Measurements from ENCODE around the gene LASP1NB.

Gene LASP1NB

DNA sequence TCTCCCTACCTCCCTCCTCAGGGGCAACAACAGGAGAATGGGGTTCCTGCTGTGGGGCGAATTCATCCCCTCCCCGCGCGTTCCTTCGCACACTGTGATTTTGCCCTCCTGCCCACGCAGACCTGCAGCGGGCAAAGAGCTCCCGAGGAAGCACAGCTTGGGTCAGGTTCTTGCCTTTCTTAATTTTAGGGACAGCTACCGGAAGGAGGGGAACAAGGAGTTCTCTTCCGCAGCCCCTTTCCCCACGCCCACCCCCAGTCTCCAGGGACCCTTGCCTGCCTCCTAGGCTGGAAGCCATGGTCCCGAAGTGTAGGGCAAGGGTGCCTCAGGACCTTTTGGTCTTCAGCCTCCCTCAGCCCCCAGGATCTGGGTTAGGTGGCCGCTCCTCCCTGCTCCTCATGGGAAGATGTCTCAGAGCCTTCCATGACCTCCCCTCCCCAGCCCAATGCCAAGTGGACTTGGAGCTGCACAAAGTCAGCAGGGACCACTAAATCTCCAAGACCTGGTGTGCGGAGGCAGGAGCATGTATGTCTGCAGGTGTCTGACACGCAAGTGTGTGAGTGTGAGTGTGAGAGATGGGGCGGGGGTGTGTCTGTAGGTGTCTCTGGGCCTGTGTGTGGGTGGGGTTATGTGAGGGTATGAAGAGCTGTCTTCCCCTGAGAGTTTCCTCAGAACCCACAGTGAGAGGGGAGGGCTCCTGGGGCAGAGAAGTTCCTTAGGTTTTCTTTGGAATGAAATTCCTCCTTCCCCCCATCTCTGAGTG is 5.9 kb upstream of the LASP1NB start:
- DNase-seq = no peak
- TF ChIP-seq, protein P1, sequence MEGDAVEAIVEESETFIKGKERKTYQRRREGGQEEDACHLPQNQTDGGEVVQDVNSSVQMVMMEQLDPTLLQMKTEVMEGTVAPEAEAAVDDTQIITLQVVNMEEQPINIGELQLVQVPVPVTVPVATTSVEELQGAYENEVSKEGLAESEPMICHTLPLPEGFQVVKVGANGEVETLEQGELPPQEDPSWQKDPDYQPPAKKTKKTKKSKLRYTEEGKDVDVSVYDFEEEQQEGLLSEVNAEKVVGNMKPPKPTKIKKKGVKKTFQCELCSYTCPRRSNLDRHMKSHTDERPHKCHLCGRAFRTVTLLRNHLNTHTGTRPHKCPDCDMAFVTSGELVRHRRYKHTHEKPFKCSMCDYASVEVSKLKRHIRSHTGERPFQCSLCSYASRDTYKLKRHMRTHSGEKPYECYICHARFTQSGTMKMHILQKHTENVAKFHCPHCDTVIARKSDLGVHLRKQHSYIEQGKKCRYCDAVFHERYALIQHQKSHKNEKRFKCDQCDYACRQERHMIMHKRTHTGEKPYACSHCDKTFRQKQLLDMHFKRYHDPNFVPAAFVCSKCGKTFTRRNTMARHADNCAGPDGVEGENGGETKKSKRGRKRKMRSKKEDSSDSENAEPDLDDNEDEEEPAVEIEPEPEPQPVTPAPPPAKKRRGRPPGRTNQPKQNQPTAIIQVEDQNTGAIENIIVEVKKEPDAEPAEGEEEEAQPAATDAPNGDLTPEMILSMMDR (IDR thresholded peaks at IDR 0.05; ENCODE audit: partially characterized antibody, unreplicated experiment) = no peak
- H3K4me1 Mint-ChIP-seq (ENCODE audit: low read depth, unreplicated experiment) = peaks cover 6% of the 10 kb centered on the region
- H3K36me3 Mint-ChIP-seq (ENCODE audit: unreplicated experiment) = no peaks in the 10 kb centered on the region
- no peak overlapping the region for H3K27ac Mint-ChIP-seq (ENCODE audit: unreplicated experiment)
- peaks cover 8% of the 10 kb centered on the region for H3K9me3 Mint-ChIP-seq (ENCODE audit: unreplicated experiment)
- no peak overlapping the region for H3K4me3 Mint-ChIP-seq (ENCODE audit: unreplicated experiment)
- H3K27me3 Mint-ChIP-seq (ENCODE audit: unreplicated experiment) = peaks cover 4% of the 10 kb centered on the region

DNA sequence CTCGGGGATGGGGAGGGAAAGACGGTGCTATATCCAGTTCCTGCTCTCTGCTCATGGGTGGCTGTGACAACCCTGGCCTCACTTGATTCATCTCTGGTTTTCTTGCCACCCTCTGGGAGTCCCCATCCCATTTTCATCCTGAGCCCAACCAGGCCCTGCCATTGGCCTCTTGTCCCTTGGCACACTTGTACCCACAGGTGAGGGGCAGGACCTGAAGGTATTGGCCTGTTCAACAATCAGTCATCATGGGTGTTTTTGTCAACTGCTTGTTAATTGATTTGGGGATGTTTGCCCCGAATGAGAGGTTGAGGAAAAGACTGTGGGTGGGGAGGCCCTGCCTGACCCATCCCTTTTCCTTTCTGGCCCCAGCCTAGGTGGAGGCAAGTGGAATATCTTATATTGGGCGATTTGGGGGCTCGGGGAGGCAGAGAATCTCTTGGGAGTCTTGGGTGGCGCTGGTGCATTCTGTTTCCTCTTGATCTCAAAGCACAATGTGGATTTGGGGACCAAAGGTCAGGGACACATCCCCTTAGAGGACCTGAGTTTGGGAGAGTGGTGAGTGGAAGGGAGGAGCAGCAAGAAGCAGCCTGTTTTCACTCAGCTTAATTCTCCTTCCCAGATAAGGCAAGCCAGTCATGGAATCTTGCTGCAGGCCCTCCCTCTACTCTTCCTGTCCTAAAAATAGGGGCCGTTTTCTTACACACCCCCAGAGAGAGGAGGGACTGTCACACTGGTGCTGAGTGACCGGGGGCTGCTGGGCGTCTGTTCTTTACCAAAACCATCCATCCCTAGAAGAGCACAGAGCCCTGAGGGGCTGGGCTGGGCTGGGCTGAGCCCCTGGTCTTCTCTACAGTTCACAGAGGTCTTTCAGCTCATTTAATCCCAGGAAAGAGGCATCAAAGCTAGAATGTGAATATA is 4.8 kb upstream of the LASP1NB start:
- no peak overlapping the region for H3K4me3 Mint-ChIP-seq (ENCODE audit: unreplicated experiment)
- no peak overlapping the region for H3K27ac Mint-ChIP-seq (ENCODE audit: unreplicated experiment)
- peaks cover 8% of the 10 kb centered on the region for H3K9me3 Mint-ChIP-seq (ENCODE audit: unreplicated experiment)
- H3K27me3 Mint-ChIP-seq (ENCODE audit: unreplicated experiment) = peaks cover 4% of the 10 kb centered on the region
- TF ChIP-seq, protein P1 (IDR thresholded peaks at IDR 0.05; ENCODE audit: partially characterized antibody, unreplicated experiment) = no peak
- no peak for DNase-seq
- H3K4me1 Mint-ChIP-seq (ENCODE audit: low read depth, unreplicated experiment) = peaks cover 14% of the 10 kb centered on the region
- H3K36me3 Mint-ChIP-seq (ENCODE audit: unreplicated experiment) = no peaks in the 10 kb centered on the region

DNA sequence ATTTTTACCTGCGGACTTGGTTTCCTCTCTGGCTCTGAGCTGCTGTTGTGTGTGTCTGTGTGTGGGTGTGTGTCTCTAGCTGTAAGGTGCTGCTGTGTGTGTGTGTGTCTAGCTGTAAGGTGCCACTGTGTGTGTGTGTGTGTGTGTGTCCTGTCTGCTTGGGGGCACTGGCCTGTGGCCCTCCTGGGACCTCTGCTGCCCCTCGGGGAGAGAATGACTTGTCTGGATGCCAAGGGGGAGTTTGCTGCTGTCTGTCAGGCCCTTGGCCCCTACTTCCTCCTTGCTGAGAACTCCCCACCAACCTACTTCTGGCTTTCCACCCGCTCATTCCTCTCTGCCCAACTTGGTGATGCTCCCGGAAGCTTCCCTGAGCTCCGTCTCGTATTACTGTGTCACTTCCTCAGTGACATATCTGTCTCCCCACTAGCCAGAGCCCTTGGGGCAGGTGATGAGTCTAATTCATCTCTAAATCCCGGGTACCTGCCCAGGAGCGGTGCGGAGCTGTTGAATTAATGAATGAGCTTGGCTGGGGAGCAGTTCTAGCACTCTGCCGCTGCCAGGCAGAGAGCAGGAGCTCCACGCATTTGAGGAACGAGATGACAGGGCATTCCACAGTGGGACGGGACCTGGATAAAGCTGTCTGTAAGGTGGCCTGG is 3.5 kb upstream of the LASP1NB start:
- Mint-ChIP-seq H3K4me3 (ENCODE audit: unreplicated experiment) (no peak overlapping the region), H3K36me3 (ENCODE audit: unreplicated experiment) (no peaks in the 10 kb centered on the region), H3K27ac (ENCODE audit: unreplicated experiment) (no peak overlapping the region), H3K27me3 (ENCODE audit: unreplicated experiment) (peaks cover 4% of the 10 kb centered on the region), H3K9me3 (ENCODE audit: unreplicated experiment) (peaks cover 6% of the 10 kb centered on the region), H3K4me1 (ENCODE audit: low read depth, unreplicated experiment) (peaks cover 15% of the 10 kb centered on the region)
- TF ChIP-seq, protein P1 (IDR thresholded peaks at IDR 0.05; ENCODE audit: partially characterized antibody, unreplicated experiment) = no peak
- no peak for DNase-seq

DNA sequence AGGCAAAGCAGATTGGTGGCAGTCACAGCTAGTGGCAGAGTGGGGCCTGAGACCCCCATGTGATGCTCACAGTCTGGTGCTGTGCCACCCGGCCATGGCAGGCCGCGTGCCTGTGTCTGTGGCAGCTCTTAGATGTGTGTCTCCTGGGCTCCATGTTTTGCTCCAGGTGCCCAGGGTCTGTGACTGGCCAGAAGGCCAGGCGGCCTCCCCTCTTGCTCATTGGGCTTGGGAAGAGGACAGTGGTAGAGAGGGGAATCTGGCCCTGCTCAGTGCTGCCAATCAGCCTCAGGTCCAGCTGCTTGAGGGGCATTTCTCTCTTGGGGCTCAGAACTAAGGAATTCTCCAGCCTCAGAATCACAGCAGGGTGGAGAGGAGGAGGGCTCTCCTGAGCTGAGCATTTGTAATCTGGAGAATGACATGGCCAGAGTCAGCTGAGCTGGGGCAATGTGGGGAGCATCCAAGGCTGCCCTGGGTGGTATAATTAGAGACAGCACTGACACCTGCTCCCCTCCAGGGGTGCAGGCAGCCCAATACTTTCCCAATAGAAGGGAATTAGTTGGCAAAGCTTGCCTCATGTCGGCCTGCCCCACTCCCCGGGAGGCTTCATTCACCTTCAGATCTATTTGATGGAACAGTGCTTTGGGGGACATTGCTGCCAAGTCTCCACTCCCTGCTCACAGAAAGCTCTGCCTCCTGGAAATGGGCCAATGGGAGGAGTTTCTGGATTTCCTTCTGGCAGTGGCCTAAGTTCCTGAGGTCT is 2.7 kb upstream of the LASP1NB start:
- TF ChIP-seq, protein P1 (IDR thresholded peaks at IDR 0.05; ENCODE audit: partially characterized antibody, unreplicated experiment) = no peak
- no peaks in the 10 kb centered on the region for H3K36me3 Mint-ChIP-seq (ENCODE audit: unreplicated experiment)
- H3K27me3 Mint-ChIP-seq (ENCODE audit: unreplicated experiment) = peaks cover 4% of the 10 kb centered on the region

More for the DNA sequence above, 2.7 kb upstream of the LASP1NB start:
- peaks cover 15% of the 10 kb centered on the region for H3K4me1 Mint-ChIP-seq (ENCODE audit: low read depth, unreplicated experiment)
- H3K4me3 Mint-ChIP-seq (ENCODE audit: unreplicated experiment) = no peak overlapping the region
- DNase-seq = no peak
- peaks cover 4% of the 10 kb centered on the region for H3K9me3 Mint-ChIP-seq (ENCODE audit: unreplicated experiment)
- no peak overlapping the region for H3K27ac Mint-ChIP-seq (ENCODE audit: unreplicated experiment)
